ENCODE measurements around the gene CDC42BPA. TPM values are rescaled to one million over a fixed set of nuclear protein-coding genes. Genes with fewer than 3 reads are reported as not detected.

The CDC42BPA gene
- total and polyA plus RNA-seq, 2 donors from 2014 or later, result 11.2 to 60.7 TPM

DNA sequence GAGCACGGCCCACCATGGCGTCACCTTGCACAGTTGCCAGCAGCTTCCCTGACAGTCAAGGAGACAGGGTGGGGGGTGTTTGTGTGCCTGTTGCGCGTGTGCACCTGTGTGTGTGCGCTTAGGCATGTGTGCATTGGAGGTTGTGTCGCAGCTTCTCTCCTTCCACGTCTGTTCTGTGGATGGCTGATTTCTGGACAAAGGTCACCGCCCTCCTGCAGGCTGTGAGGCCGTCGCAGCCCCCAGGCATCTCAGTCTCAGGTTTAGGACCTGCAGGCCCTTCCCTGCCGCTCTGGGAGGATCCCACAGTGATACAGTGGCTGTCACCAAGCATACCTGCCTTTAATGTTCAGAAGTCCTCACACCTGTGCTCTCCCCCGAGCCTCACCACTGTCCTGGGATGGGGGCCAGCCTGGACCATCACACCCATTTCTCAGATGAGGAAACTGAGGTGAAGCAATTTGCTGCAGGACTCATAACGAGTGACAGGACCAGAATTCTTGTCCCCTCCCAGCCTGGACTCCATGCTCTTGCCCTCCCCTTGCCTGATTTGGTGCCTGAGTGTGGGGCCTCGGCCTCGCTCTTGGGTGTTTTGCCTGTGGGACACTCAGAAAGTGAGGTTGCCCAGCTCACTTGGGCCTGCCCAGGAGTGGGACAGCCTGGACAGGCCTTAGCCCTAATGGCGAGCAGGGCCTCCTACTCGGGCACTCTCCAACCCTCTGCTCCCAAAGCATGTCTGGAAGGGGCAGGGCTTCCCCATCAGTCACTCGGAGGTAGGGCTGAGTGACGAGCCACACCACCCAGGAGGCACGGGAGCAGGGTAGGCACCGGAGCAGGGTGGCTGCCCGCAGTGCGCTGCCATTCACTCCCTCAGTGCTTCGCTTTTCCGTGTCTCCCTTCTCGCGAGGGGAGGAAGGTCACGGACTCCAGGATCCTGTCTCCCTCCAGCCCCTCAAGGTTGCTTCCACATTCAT is 355.6 kb downstream of the CDC42BPA start:
- Histone ChIP-seq H3K4me3 (ENCODE audit: low read length in 3 of 3) (no peak overlapping the region), H3K36me3 (ENCODE audit: control insufficient read depth in 2 of 3, insufficient read depth in 3 of 3, low read length in 3 of 3) (peaks cover 0 to 4% (median 0%) of the 10 kb centered on the region in 3 donors), H3K27me3 (ENCODE audit: control insufficient read depth, insufficient read depth, low read length) (no peaks in the 10 kb centered on the region), H3K4me1 (ENCODE audit: control insufficient read depth in 2 of 3, insufficient read depth in 2 of 3, low read depth in 1 of 3, low read length in 3 of 3) (peaks cover 0 to 4% (median 0%) of the 10 kb centered on the region in 3 donors), H3K9me3 (ENCODE audit: control insufficient read depth in 2 of 3, insufficient read depth in 1 of 3, low read length in 3 of 3) (no peaks in the 10 kb centered on the region), H3K9ac (ENCODE audit: low read length in 3 of 3) (no peak overlapping the region), H3K27ac (ENCODE audit: low read depth in 2 of 2, low read length in 2 of 2) (no peak overlapping the region)
- no peak for FAIRE-seq
- intact Hi-C loops (cut with DNase I), result no loop called here
- DNase-seq, result peak in 3 of 5 donors; percentile 17 to 48 (median 31)
- TF ChIP-seq, protein P1, sequence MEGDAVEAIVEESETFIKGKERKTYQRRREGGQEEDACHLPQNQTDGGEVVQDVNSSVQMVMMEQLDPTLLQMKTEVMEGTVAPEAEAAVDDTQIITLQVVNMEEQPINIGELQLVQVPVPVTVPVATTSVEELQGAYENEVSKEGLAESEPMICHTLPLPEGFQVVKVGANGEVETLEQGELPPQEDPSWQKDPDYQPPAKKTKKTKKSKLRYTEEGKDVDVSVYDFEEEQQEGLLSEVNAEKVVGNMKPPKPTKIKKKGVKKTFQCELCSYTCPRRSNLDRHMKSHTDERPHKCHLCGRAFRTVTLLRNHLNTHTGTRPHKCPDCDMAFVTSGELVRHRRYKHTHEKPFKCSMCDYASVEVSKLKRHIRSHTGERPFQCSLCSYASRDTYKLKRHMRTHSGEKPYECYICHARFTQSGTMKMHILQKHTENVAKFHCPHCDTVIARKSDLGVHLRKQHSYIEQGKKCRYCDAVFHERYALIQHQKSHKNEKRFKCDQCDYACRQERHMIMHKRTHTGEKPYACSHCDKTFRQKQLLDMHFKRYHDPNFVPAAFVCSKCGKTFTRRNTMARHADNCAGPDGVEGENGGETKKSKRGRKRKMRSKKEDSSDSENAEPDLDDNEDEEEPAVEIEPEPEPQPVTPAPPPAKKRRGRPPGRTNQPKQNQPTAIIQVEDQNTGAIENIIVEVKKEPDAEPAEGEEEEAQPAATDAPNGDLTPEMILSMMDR (IDR thresholded peaks at IDR 0.05; ENCODE audit: borderline replicate concordance, extremely low read depth, insufficient read depth), result no peak

- DNase-seq (peak in 1 of 5 donors; percentile 44), FAIRE-seq (no peak)
- Histone ChIP-seq H3K9me3 (ENCODE audit: control insufficient read depth in 2 of 3, insufficient read depth in 1 of 3, low read length in 3 of 3) (no peaks in the 10 kb centered on the region), H3K4me1 (ENCODE audit: control insufficient read depth in 2 of 3, insufficient read depth in 2 of 3, low read depth in 1 of 3, low read length in 3 of 3) (peaks cover 0 to 4% (median 0%) of the 10 kb centered on the region in 3 donors), H3K4me3 (ENCODE audit: low read length in 3 of 3) (no peak overlapping the region), H3K9ac (ENCODE audit: low read length in 3 of 3) (no peak overlapping the region), H3K27ac (ENCODE audit: low read depth in 2 of 2, low read length in 2 of 2) (no peak overlapping the region), H3K27me3 (ENCODE audit: control insufficient read depth, insufficient read depth, low read length) (no peaks in the 10 kb centered on the region), H3K36me3 (ENCODE audit: control insufficient read depth in 2 of 3, insufficient read depth in 3 of 3, low read length in 3 of 3) (peaks cover 0 to 2% (median 0%) of the 10 kb centered on the region in 3 donors)
- TF ChIP-seq, protein P1 (IDR thresholded peaks at IDR 0.05; ENCODE audit: borderline replicate concordance, extremely low read depth, insufficient read depth), result no peak
- intact Hi-C loops (cut with DNase I), result no loop called here
Measured at GRCh38 chr1:226960944-226961765, 357.1 kb downstream of the CDC42BPA start.

GRCh38 chr1:226960256-226960655 is 358.0 kb downstream of the CDC42BPA start:
- FAIRE-seq, result no peak
- intact Hi-C loops (cut with DNase I), result no loop called here
- DNase-seq, result no peak
- H3K9ac ChIP-seq (ENCODE audit: low read length in 3 of 3), result no peak overlapping the region
- H3K36me3 ChIP-seq (ENCODE audit: control insufficient read depth in 2 of 3, insufficient read depth in 3 of 3, low read length in 3 of 3), result peaks cover 0 to 2% (median 0%) of the 10 kb centered on the region in 3 donors
- TF ChIP-seq, protein P1 (IDR thresholded peaks at IDR 0.05; ENCODE audit: borderline replicate concordance, extremely low read depth, insufficient read depth), result no peak
- H3K27ac ChIP-seq (ENCODE audit: low read depth in 2 of 2, low read length in 2 of 2), result no peak overlapping the region
- H3K4me3 ChIP-seq (ENCODE audit: low read length in 3 of 3), result no peak overlapping the region
- H3K9me3 ChIP-seq (ENCODE audit: control insufficient read depth in 2 of 3, insufficient read depth in 1 of 3, low read length in 3 of 3), result no peaks in the 10 kb centered on the region
- no peaks in the 10 kb centered on the region for H3K27me3 ChIP-seq (ENCODE audit: control insufficient read depth, insufficient read depth, low read length)
- H3K4me1 ChIP-seq (ENCODE audit: control insufficient read depth in 2 of 3, insufficient read depth in 2 of 3, low read depth in 1 of 3, low read length in 3 of 3), result peaks cover 0 to 4% (median 0%) of the 10 kb centered on the region in 3 donors
